Measurements from ENCODE around the gene PIP4K2B. TPM values are rescaled to one million over a fixed set of nuclear protein-coding genes. Genes with fewer than 3 reads are reported as not detected.
A peak's percentile ranks its signal among the peaks of the same experiment; 100 is the strongest.
"Not testable (repeated sequence)": the region's sequence is repeated elsewhere in the genome, so short reads cannot be mapped to it uniquely, and the experiment has no call there.

PIP4K2B gene
- total RNA-seq, result 51.6 and 74.6 TPM in 2 replicates

GRCh38 chr17:38799501-38800236, at the start of gene PIP4K2B:
TSS of gene PIP4K2B (minus strand) at chr17:38799556. CDS start at chr17:38799424, 132 bp downstream.
- peak; percentile 89 for DNase-seq (ENCODE audit: low read depth)

- no peak for DNase-seq (ENCODE audit: low read depth)
Measured at GRCh38 chr17:38848557-38848891, 49.2 kb upstream of the PIP4K2B start.

- no peak for DNase-seq (ENCODE audit: low read depth)
Measured at GRCh38 chr17:38844261-38844757, 45.0 kb upstream of the PIP4K2B start.

GRCh38 chr17:38825762-38826247, 26.4 kb upstream of the PIP4K2B start:
- DNase-seq (ENCODE audit: low read depth), result no peak

- peak; percentile 86 for DNase-seq (ENCODE audit: low read depth)
Measured at GRCh38 chr17:38824899-38825761, 25.8 kb upstream of the PIP4K2B start, which contains the start of gene CWC25. TSS of gene CWC25 (minus strand) at chr17:38825321. CDS start at chr17:38825183, 138 bp downstream.

- peak; percentile 87 for DNase-seq (ENCODE audit: low read depth)
Measured at GRCh38 chr17:38815576-38816193, 16.3 kb upstream of the PIP4K2B start.

- no peak for DNase-seq (ENCODE audit: low read depth)
Measured at GRCh38 chr17:38809828-38810227, 10.5 kb upstream of the PIP4K2B start.

GRCh38 chr17:38800237-38800760, 943 bp upstream of the PIP4K2B start:
- no peak for DNase-seq (ENCODE audit: low read depth)

GRCh38 chr17:38798614-38799500, 499 bp downstream of the PIP4K2B start:
- DNase-seq (ENCODE audit: low read depth), result no peak

GRCh38 chr17:38797828-38798227, 1.5 kb downstream of the PIP4K2B start:
- DNase-seq (ENCODE audit: low read depth), result no peak

GRCh38 chr17:38797158-38797490, 2.2 kb downstream of the PIP4K2B start:
- DNase-seq (ENCODE audit: low read depth), result peak; percentile 37

GRCh38 chr17:38796451-38797157, 2.8 kb downstream of the PIP4K2B start:
- no peak for DNase-seq (ENCODE audit: low read depth)

- no peak for DNase-seq (ENCODE audit: low read depth)
Measured at GRCh38 chr17:38794221-38794620, 5.1 kb downstream of the PIP4K2B start.

GRCh38 chr17:38791162-38791561, 8.2 kb downstream of the PIP4K2B start:
- DNase-seq (ENCODE audit: low read depth), result no peak

- not testable (repeated sequence) for DNase-seq (ENCODE audit: low read depth)
Measured at GRCh38 chr17:38790148-38790707, 9.1 kb downstream of the PIP4K2B start.

GRCh38 chr17:38789185-38789584, 10.2 kb downstream of the PIP4K2B start:
- no peak for DNase-seq (ENCODE audit: low read depth)

- DNase-seq (ENCODE audit: low read depth), result not testable (repeated sequence)
Measured at GRCh38 chr17:38787999-38788398, 11.4 kb downstream of the PIP4K2B start.

GRCh38 chr17:38786372-38786771, 13.0 kb downstream of the PIP4K2B start:
- DNase-seq (ENCODE audit: low read depth), result no peak

GRCh38 chr17:38783227-38783626, 16.1 kb downstream of the PIP4K2B start:
- no peak for DNase-seq (ENCODE audit: low read depth)

Measured in renal cortical epithelial cell (primary cell).